IPS-18a (cell line): ENCODE results near the gene CRNKL1.
A peak's percentile ranks its signal among the peaks of the same experiment; 100 is the strongest.

Experiments used
- H3K27ac ChIP-seq: one replicate; pipeline ENCODE4 v1.5.1; 2013; ENCODE audit warnings: low read length
- H3K27me3 ChIP-seq: one replicate; pipeline ENCODE4 v1.6.1; 2013; ENCODE audit warnings: mild to moderate bottlenecking, low read length; ENCODE audit not compliant: control insufficient read depth, insufficient read depth
- H3K36me3 ChIP-seq: one replicate; pipeline ENCODE4 v1.6.1; 2013; ENCODE audit warnings: low read depth, low read length; ENCODE audit not compliant: control insufficient read depth
- H3K4me1 ChIP-seq: one replicate; pipeline ENCODE4 v1.6.1; 2013; ENCODE audit warnings: low read depth, low read length; ENCODE audit not compliant: control insufficient read depth
- H3K4me3 ChIP-seq: one replicate; pipeline ENCODE4 v1.5.1; 2013; ENCODE audit warnings: low read length
- H3K9ac ChIP-seq: one replicate; pipeline ENCODE4 v1.6.1; 2013; ENCODE audit warnings: mild to moderate bottlenecking, low read length, moderate library complexity
- H3K9me3 ChIP-seq: one replicate; pipeline ENCODE4 v1.6.1; 2013; ENCODE audit warnings: low read depth, low read length; ENCODE audit not compliant: control insufficient read depth

CRNKL1 gene

DNA sequence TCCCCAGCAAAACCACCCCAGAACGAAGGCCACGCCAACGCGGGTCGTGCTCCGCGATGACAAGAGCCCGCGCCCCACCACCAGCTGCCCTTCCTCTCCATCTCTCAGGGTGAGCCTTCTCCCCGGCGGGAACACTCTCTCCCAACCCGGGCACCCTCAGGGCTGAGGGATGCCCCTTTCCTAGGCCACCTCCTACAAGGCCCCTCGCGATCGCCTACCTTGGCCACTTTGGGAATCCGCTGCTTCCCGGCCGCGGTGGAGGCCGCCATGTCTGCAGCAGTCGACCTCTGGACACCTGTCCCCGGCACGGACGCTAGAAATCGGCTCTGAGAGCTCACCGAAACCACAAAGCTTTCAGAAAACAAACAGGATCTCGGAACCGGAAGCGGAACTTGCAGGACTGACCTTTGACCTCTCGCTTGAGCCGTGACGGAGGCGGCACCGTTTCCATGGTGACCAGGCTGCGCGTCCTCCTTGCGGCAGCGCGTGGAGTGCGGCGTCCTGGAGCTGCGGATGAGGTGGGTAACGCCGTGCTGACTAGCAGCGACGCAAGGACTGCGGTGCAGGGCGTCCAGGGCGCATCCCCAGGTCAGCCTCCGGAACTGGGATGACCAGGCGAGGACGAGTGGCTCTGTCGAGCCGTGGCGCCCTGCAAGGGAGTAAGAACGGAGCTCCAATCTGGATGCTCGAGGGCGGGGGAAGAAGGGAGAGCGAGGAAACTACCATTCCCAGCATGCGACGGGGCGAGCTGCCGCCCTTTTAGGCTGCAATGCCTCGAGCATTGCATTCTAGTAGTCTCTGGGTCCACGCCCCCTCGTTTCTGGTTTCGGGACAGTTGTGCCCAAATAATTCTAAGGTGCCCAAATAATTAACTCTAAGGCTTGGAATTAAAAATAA lies at the start of gene CRNKL1, which contains the start of gene CFAP61:
TSS of gene CRNKL1 (minus strand) at position 393 of the 897 bp plus-strand sequence. CDS start at position 269, 124 bp downstream.
TSS of gene CFAP61 (plus strand) at position 459 of the 897 bp plus-strand sequence. CDS start 4,122 bp downstream, outside the sequence.
- Histone ChIP-seq H3K9me3 (no peaks in the 10 kb centered on the region), H3K27ac (peak within 1 kb of the TSS; percentile 84), H3K9ac (peak within 1 kb of the TSS; percentile 84), H3K27me3 (no peaks in the 10 kb centered on the region), H3K4me3 (peak within 1 kb of the TSS; percentile 98), H3K4me1 (peaks cover 6% of the 10 kb centered on the region), H3K36me3 (peaks cover 30% of the 10 kb centered on the region)

DNA sequence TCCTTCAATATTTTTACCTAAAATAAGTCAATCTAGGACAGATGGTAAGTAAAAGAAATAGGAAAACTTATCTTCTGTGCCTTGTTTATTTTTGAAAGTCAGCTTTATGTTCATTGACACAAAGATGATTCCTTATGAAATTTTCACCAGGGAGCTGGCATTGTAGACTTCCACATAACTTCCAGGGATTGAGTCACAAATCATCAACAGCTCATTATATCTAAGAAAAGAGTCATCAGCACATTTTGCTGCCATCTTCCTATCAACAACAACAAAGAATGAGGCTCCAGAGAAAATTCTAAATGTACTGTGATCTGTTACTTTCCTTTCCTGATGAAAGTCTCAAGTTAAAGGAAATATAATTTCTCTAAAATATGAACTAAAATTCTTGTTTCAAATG lies 48.6 kb upstream of the CRNKL1 start:
- no peaks in the 10 kb centered on the region for H3K9me3 ChIP-seq
- H3K9ac ChIP-seq, result no peak overlapping the region
- no peaks in the 10 kb centered on the region for H3K36me3 ChIP-seq
- no peak overlapping the region for H3K27ac ChIP-seq
- no peak overlapping the region for H3K4me3 ChIP-seq
- no peaks in the 10 kb centered on the region for H3K27me3 ChIP-seq
- no peaks in the 10 kb centered on the region for H3K4me1 ChIP-seq

DNA sequence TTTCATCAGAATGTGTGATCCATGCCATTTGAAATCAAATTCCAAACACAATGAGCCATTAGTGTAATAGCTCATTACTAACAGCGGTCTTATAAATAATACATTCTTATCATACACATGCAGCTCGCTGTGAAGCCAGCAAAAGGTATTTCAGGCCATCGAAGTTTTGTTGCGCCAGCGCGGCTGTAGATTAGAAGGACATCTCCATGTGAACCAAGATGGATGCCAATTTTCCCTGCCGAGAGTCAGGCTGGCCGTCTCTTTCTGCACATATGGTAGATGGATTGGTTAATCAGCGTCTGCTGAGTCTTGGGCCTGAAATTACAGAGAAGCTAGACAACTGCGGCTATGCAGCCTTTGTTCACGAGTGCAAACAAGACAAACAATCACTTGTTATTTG lies 44.2 kb upstream of the CRNKL1 start:
- Histone ChIP-seq H3K4me1 (no peaks in the 10 kb centered on the region), H3K4me3 (no peak overlapping the region), H3K36me3 (no peaks in the 10 kb centered on the region), H3K27ac (no peak overlapping the region), H3K9me3 (no peaks in the 10 kb centered on the region), H3K27me3 (no peaks in the 10 kb centered on the region), H3K9ac (no peak overlapping the region)

DNA sequence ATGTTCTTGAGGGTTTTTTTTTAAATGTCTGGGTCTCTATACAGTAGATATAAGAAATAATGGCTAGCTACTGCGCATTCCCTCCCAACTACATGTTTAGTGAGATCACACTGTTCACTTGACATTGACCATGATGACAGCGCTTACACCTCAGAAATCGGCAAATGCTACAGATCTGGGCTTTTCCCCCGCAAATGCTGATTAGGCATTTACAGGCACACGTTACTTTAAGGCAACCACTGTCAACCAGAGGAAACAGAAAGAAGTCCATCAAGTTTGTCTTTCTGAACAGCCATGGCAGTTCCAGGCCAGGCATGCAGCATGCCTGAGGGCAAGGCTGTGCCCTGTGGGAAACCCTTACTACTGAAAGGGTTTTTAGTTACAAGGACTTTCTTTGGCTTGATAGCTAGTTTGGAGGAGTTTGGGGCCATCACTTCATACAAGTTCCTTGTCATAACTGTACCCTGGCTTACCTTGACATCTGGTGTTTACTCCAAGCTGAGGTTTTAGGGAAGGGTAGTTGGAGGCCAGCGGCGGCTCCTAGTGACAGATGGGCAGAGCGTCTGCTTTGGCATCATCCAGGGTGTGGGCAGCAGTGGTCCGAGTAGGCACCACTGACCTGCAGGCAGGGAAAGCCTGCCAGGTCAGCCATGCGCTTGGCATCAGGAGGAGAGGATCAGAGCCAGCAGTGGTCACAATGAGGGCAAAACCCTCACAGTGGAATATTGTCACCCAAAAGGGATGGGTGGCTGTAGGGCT lies 43.0 kb upstream of the CRNKL1 start:
- Histone ChIP-seq H3K36me3 (no peaks in the 10 kb centered on the region), H3K4me3 (no peak overlapping the region), H3K9me3 (no peaks in the 10 kb centered on the region), H3K9ac (no peak overlapping the region), H3K27ac (no peak overlapping the region), H3K4me1 (no peaks in the 10 kb centered on the region), H3K27me3 (no peaks in the 10 kb centered on the region)

DNA sequence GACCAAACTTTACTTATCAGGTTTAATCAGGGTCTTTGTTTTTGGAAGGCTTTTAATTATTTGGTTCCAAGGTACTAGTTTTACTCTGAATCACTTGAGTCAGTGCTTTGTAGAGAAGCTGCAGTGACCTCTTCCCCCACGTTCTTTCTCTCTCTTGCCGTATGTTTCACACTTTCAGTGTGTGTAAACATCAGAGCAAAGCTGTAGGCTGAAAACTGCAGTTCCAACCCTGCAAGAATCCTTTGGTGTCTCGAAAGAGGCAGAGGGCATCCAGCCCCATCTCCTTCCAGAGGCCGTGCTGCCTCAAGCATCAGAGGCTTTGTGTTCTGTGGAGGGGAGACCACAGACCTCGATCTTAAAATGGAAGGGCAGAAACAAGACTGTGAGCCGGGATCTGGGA lies 42.1 kb upstream of the CRNKL1 start:
- Histone ChIP-seq H3K9ac (no peak overlapping the region), H3K36me3 (no peaks in the 10 kb centered on the region), H3K4me1 (no peaks in the 10 kb centered on the region), H3K27ac (no peak overlapping the region), H3K27me3 (no peaks in the 10 kb centered on the region), H3K4me3 (no peak overlapping the region), H3K9me3 (no peaks in the 10 kb centered on the region)

DNA sequence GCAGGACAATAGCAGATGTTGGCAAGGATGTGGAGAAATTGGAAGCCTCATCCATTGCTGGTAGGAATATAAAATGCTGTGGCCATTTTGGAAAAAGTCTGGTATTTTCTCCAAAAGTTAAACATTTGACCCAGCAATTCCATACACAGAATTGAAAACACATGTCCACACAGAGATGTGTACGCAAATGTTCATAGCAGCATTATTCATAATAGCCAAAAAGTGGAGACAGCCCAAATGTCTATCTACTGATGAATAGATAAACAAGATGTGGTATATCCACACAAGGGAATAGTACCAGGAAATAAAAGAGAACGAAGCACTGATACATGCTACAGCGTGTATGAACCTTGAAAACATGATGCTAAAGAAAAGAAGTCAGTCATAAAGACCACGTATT lies 40.6 kb upstream of the CRNKL1 start:
- no peaks in the 10 kb centered on the region for H3K27me3 ChIP-seq
- H3K27ac ChIP-seq, result no peak overlapping the region
- no peak overlapping the region for H3K4me3 ChIP-seq
- no peaks in the 10 kb centered on the region for H3K36me3 ChIP-seq
- no peaks in the 10 kb centered on the region for H3K4me1 ChIP-seq
- no peaks in the 10 kb centered on the region for H3K9me3 ChIP-seq
- no peak overlapping the region for H3K9ac ChIP-seq

DNA sequence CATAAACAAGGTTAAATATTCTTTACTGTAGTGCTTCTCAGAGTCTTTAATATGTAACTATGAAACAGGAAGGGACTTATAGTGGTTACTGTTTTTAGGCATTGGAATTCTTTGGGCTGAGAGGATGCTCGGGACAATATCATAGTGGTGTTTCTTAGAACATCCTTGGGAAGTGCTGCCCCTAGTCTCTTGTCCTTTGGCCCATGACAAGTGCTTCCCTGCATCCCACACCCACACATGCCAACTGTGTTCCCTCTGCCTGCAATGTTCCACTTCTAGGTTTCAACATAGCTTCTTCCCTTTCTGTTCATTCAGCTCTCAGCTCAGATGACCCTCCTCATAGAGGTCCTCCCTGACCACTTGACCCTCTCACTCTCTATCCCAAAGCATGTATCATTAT lies 37.7 kb upstream of the CRNKL1 start:
- Histone ChIP-seq H3K9ac (no peak overlapping the region), H3K4me3 (no peak overlapping the region), H3K27ac (no peak overlapping the region), H3K36me3 (no peaks in the 10 kb centered on the region), H3K9me3 (no peaks in the 10 kb centered on the region), H3K27me3 (no peaks in the 10 kb centered on the region), H3K4me1 (no peaks in the 10 kb centered on the region)

DNA sequence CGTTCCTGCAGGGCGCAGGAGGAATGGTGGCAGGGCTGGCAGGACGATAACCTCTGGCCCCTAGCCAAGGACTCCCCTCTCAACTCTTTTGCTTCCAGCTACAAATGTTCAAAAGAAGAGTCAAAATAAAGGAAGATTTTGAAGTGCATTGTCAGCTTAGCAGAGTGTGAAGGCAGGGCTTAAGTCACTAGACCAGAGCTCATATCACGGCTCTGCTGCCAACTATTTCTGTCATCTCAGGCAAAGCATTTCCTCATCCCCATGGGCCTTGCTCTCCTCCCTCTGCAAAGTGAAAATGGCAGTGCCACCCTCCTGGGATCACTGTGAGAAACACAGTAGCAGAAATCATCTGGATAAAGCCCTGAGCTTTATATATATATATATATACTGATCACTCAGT lies 36.8 kb upstream of the CRNKL1 start:
- no peaks in the 10 kb centered on the region for H3K27me3 ChIP-seq

DNA sequence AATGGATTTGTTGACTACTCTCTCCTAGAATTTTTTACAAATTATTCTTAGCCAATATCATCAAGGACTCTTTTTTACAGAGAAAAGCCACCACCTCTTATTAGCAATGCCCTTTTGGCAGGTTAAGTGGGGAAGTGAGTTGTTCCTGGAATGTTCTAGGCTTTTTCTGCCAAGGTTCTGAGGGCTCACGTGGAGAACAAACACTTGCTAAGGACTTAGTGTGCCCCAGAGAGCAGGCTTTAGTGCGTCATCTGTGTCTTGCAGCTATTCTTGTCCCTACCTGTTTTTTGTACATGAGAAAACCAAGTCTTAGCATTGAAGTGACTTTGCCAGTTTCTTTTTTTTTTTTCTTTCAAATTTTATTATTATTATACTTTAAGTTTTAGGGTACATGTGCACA lies 33.5 kb upstream of the CRNKL1 start:
- Histone ChIP-seq H3K27me3 (peaks cover 5% of the 10 kb centered on the region), H3K4me3 (no peak overlapping the region), H3K9me3 (no peaks in the 10 kb centered on the region)

More for the DNA sequence above, 36.8 kb upstream of the CRNKL1 start:
- no peak overlapping the region for H3K9ac ChIP-seq
- no peaks in the 10 kb centered on the region for H3K9me3 ChIP-seq
- no peak overlapping the region for H3K4me3 ChIP-seq
- no peak overlapping the region for H3K27ac ChIP-seq
- H3K4me1 ChIP-seq, result no peaks in the 10 kb centered on the region
- H3K36me3 ChIP-seq, result no peaks in the 10 kb centered on the region

DNA sequence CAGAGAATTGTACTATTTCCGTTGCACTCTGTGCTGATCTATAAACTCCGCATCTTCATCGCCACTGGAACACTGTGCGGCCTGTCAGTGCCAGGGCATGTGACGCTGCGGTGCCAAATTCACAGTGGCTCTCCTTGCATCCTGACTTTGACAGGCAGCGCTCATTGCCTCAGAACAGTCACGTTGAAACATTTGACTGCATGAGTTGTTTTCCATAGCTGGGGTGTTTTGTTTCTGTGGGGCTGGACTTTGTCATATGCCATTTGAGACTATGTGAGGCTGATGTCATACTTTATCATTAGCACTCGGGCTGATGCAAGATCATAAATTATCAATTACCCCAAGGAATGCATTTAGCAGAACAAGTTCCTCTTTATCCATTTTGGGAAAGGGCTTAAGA lies 32.8 kb upstream of the CRNKL1 start:
- Histone ChIP-seq H3K9me3 (no peaks in the 10 kb centered on the region), H3K27ac (no peak overlapping the region), H3K4me3 (no peak overlapping the region), H3K36me3 (no peaks in the 10 kb centered on the region), H3K27me3 (peaks cover 5% of the 10 kb centered on the region), H3K9ac (no peak overlapping the region), H3K4me1 (no peaks in the 10 kb centered on the region)

More for the DNA sequence above, 33.5 kb upstream of the CRNKL1 start:
- H3K9ac ChIP-seq, result no peak overlapping the region
- no peaks in the 10 kb centered on the region for H3K4me1 ChIP-seq
- no peak overlapping the region for H3K27ac ChIP-seq
- no peaks in the 10 kb centered on the region for H3K36me3 ChIP-seq

DNA sequence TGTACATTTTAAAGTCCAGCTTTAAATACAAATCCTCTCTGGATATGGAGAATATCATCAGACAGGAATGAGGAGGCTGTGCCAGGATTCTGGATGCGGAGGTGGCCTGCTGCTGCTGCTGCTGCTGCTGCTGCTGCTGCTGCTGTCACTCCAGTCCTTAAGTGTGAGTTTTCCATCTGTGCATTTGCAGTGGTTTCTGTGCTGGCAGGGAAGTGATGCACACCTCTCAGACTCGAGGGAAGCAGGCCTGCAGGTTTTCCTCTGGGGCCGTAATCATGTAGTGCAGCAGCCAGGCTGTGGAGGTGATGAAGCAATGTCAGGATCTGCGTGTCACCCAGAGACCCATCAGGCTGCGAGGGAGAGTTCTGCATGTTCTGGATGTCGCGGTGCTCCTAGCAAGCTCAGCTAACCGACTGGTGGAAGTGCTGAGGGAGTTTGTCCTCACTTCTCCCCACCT lies 32.1 kb upstream of the CRNKL1 start:
- Histone ChIP-seq H3K4me1 (peaks cover 2% of the 10 kb centered on the region), H3K36me3 (no peaks in the 10 kb centered on the region), H3K4me3 (no peak overlapping the region), H3K9ac (no peak overlapping the region), H3K27me3 (peaks cover 5% of the 10 kb centered on the region), H3K27ac (no peak overlapping the region), H3K9me3 (no peaks in the 10 kb centered on the region)
